Mesenchymal stem cell (in vitro differentiated cells and primary cell): ENCODE measurements around the gene CNTLN.

Source experiments
- DNase-seq: peaks from one replicate; pipeline ENCODE4 v3.0.0-alpha.2; 2013
- H2AFZ ChIP-seq: one replicate; pipeline ENCODE4 v1.6.1; 2013; ENCODE audit warnings: low read depth, mild to moderate bottlenecking, control low read depth, inconsistent platforms, low read length, moderate library complexity
- H2AK5ac ChIP-seq: 2 replicates; pipeline ENCODE4 v1.6.1; 2013; ENCODE audit warnings: low read length, moderate library complexity, mild to moderate bottlenecking, inconsistent platforms; ENCODE audit not compliant: severe bottlenecking
- H2BK120ac ChIP-seq: one replicate; pipeline ENCODE4 v1.6.1; 2013; ENCODE audit warnings: low read depth, mild to moderate bottlenecking, inconsistent platforms, low read length, moderate library complexity
- H2BK12ac ChIP-seq, 2 experiments: one replicate each; pipeline ENCODE4 v1.6.1; 2013; ENCODE audit warnings: inconsistent platforms in 2 of 2, low read length in 2 of 2, mild to moderate bottlenecking in 2 of 2, moderate library complexity in 2 of 2, control low read depth in 1 of 2
- H2BK15ac ChIP-seq: one replicate; pipeline ENCODE4 v1.6.1; 2013; ENCODE audit warnings: mild to moderate bottlenecking, low read depth, inconsistent platforms; ENCODE audit not compliant: poor library complexity, severe bottlenecking
- H2BK5ac ChIP-seq: 2 replicates; pipeline ENCODE4 v1.6.1; 2013; ENCODE audit warnings: low read depth, mild to moderate bottlenecking, low read length, control low read depth, inconsistent platforms; ENCODE audit not compliant: poor library complexity, severe bottlenecking
- H3K14ac ChIP-seq, 2 experiments: one replicate each; pipeline ENCODE4 v1.6.1; 2013; ENCODE audit warnings: inconsistent platforms in 2 of 2, low read length in 2 of 2, control low read depth in 1 of 2, mild to moderate bottlenecking in 1 of 2, moderate library complexity in 1 of 2
- H3K18ac ChIP-seq, 2 experiments: one replicate each; pipeline ENCODE4 v1.6.1; 2013; ENCODE audit warnings: inconsistent platforms in 2 of 2, low read length in 2 of 2, control low read depth in 1 of 2, low read depth in 1 of 2, mild to moderate bottlenecking in 1 of 2
- H3K23ac ChIP-seq, 2 experiments: one replicate each; pipeline ENCODE4 v1.6.1; 2013; ENCODE audit warnings: inconsistent platforms in 2 of 2, low read length in 2 of 2, mild to moderate bottlenecking in 2 of 2, moderate library complexity in 2 of 2, control low read depth in 1 of 2
- H3K27ac ChIP-seq: 2 replicates; pipeline ENCODE4 v1.5.1; 2013; ENCODE audit warnings: mild to moderate bottlenecking, moderate library complexity, low read length, control low read depth, inconsistent platforms; ENCODE audit not compliant: poor library complexity, severe bottlenecking
- H3K27me3 ChIP-seq, 2 experiments: 2 replicates each; pipeline versions ENCODE4 v1.6.1 to v1.7.0; 2013; ENCODE audit warnings: low read length in 2 of 2, mild to moderate bottlenecking in 2 of 2, moderate library complexity in 2 of 2, control low read depth in 1 of 2, inconsistent platforms in 1 of 2; ENCODE audit not compliant: control insufficient read depth in 1 of 2, insufficient read depth in 1 of 2
- H3K36me3 ChIP-seq, 2 experiments: 2 replicates each; pipeline versions ENCODE4 v1.6.1 to v1.7.0; 2013; ENCODE audit warnings: low read length in 2 of 2, control low read depth in 1 of 2, inconsistent platforms in 1 of 2, low read depth in 1 of 2, mild to moderate bottlenecking in 1 of 2; ENCODE audit not compliant: insufficient read depth in 2 of 2, control insufficient read depth in 1 of 2
- H3K4ac ChIP-seq, 2 experiments: one replicate each; pipeline ENCODE4 v1.6.1; 2013; ENCODE audit warnings: inconsistent platforms in 2 of 2, low read length in 2 of 2, mild to moderate bottlenecking in 2 of 2, moderate library complexity in 2 of 2, control low read depth in 1 of 2, low read depth in 1 of 2
- H3K4me1 ChIP-seq: 2 replicates; pipeline ENCODE4 v1.6.1; 2013; ENCODE audit warnings: low read depth, low read length, control low read depth; ENCODE audit not compliant: control insufficient read depth, insufficient read depth
- H3K4me2 ChIP-seq: 2 replicates; pipeline ENCODE4 v1.6.1; 2013; ENCODE audit warnings: low read length, mild to moderate bottlenecking, inconsistent platforms; ENCODE audit not compliant: poor library complexity, severe bottlenecking
- H3K4me3 ChIP-seq, 2 experiments: 2 replicates each; pipeline versions ENCODE4 v1.5.1 to v1.7.0; 2013; ENCODE audit warnings: low read length in 2 of 2, mild to moderate bottlenecking in 2 of 2, control low read depth in 1 of 2, low read depth in 1 of 2; ENCODE audit not compliant: insufficient read depth in 1 of 2
- H3K79me1 ChIP-seq: replicated peaks from 2 replicates; pipeline ENCODE4 v1.6.1; 2013; ENCODE audit warnings: mild to moderate bottlenecking, control low read depth, low read length, inconsistent platforms; ENCODE audit not compliant: poor library complexity, severe bottlenecking
- H3K9ac ChIP-seq: 2 replicates; pipeline ENCODE4 v1.7.0; 2013; ENCODE audit warnings: mild to moderate bottlenecking, low read length, moderate library complexity
- H3K9me3 ChIP-seq: 2 replicates; pipeline ENCODE4 v1.7.0; 2013; ENCODE audit warnings: mild to moderate bottlenecking, low read length; ENCODE audit not compliant: control insufficient read depth
- H4K8ac ChIP-seq: one replicate; pipeline ENCODE4 v1.6.1; 2013; ENCODE audit warnings: inconsistent platforms, mild to moderate bottlenecking, low read length, moderate library complexity
- H4K91ac ChIP-seq: one replicate; pipeline ENCODE4 v1.6.1; 2013; ENCODE audit warnings: mild to moderate bottlenecking, low read length, inconsistent platforms
- WGBS: methylation state at CpG from one replicate; pipeline ENCODE4 v1.1.7; 2013; ENCODE audit warnings: mixed read lengths; 5-methylcytosine and 5-hydroxymethylcytosine counted together

CNTLN gene

DNA sequence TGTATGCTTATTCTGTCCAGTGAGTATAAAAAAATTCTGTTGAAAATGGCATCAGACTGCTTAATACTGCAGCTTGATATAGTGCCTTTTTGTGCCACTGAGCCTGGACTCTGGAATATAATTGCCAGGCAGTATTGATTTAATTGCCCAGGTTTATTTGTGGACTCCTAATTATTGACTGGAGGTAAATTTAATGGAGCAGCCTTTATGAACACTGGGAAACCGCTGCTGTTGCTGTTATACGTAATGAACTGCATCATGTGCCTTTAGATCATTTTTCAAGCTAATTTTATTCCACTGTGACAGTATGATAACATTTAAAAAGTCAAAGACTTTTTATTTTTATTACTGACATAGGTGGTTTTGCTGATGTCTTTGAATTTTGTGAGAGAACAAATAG is 353.8 kb downstream of the CNTLN start:
- Histone ChIP-seq H2BK12ac (no peak overlapping the region), H3K27ac (no peak overlapping the region), H3K27me3 (no peaks in the 10 kb centered on the region), H3K36me3 (peaks cover 0 to 20% of the 10 kb centered on the region in 2 experiments), H4K91ac (no peak overlapping the region), H2BK5ac (no peak overlapping the region), H2AFZ (no peak overlapping the region), H3K14ac (no peak overlapping the region), H2BK15ac (no peak overlapping the region), H3K79me1 (no peaks in the 10 kb centered on the region), H4K8ac (no peak overlapping the region), H3K4me1 (no peaks in the 10 kb centered on the region), H2BK120ac (no peak overlapping the region), H2AK5ac (no peak overlapping the region), H3K23ac (no peak overlapping the region), H3K18ac (no peak overlapping the region), H3K9me3 (no peaks in the 10 kb centered on the region), H3K4me2 (no peak overlapping the region), H3K4me3 (no peak overlapping the region), H3K4ac (no peak overlapping the region), H3K9ac (no peak overlapping the region)
- no peak for DNase-seq
- WGBS, result no CpG with 5 or more reads among the region's 2 CpGs

DNA sequence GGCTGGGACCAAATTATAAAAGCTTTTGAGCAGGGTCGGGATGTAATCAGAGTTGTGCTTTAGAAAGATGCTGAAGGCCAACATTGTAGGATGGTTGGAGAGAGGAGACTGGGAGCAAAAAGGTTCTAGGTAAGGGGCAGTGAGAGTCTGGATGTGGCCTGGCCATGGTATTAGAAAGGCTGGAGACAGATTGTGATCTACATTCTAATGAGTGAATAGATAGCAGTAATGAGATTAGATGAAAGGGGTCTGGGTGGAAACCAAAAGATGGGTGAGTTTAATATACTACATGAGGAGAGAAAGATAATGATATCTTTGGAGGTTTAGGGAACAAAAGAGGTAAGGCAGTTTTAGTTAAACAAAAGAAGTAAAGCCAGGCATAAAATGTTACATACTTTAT is 355.3 kb downstream of the CNTLN start:
- Histone ChIP-seq H2BK120ac (no peak overlapping the region), H2AFZ (no peak overlapping the region), H4K91ac (no peak overlapping the region), H3K4me2 (no peak overlapping the region), H3K27me3 (no peaks in the 10 kb centered on the region), H3K36me3 (peaks cover 0 to 17% of the 10 kb centered on the region in 2 experiments), H3K4me1 (no peaks in the 10 kb centered on the region), H3K9ac (no peak overlapping the region), H3K9me3 (no peaks in the 10 kb centered on the region), H2BK15ac (no peak overlapping the region), H4K8ac (no peak overlapping the region), H3K4ac (no peak overlapping the region), H3K4me3 (no peak overlapping the region), H3K23ac (no peak overlapping the region), H3K14ac (no peak overlapping the region), H2BK5ac (no peak overlapping the region), H2BK12ac (no peak overlapping the region), H3K18ac (no peak overlapping the region), H2AK5ac (no peak overlapping the region), H3K79me1 (no peaks in the 10 kb centered on the region), H3K27ac (no peak overlapping the region)
- whole genome bisulfite sequencing, result 94% methylated on average over 1 of the region's 1 CpG
- DNase-seq, result no peak

DNA sequence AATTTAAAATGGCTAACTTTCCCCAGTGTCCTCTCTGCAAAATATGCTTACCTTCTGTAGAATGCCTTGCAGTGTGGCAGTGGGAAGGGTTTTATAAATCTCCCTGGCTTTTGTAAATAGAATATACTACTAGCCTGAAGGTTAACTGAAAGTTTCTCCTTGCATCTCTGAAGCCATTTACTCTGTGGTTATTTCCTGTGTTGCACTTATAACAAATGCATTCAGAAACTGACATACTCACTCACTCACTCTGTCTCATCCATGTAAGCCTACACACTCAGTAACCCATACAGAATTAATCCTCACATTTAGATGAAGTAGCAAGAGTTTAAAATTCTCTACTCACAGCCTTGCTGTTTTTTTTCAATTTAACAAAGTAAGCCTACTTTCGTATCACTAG is 356.9 kb downstream of the CNTLN start:
- H3K9ac ChIP-seq, result no peak overlapping the region
- no peak overlapping the region for H3K4ac ChIP-seq
- peaks cover 0 to 24% of the 10 kb centered on the region in 2 experiments for H3K36me3 ChIP-seq
- no peaks in the 10 kb centered on the region for H3K4me1 ChIP-seq
- no peak overlapping the region for H2BK5ac ChIP-seq
- no peak overlapping the region for H2BK120ac ChIP-seq
- no peak overlapping the region for H3K27ac ChIP-seq
- H4K91ac ChIP-seq, result no peak overlapping the region
- no CpG with 5 or more reads among the region's 1 CpG for WGBS
- no peak overlapping the region for H3K18ac ChIP-seq
- H4K8ac ChIP-seq, result no peak overlapping the region
- no peaks in the 10 kb centered on the region for H3K9me3 ChIP-seq
- H3K14ac ChIP-seq, result no peak overlapping the region
- DNase-seq, result no peak
- no peak overlapping the region for H2AFZ ChIP-seq
- no peaks in the 10 kb centered on the region for H3K79me1 ChIP-seq
- no peaks in the 10 kb centered on the region for H3K27me3 ChIP-seq
- H3K4me3 ChIP-seq, result no peak overlapping the region
- no peak overlapping the region for H2BK12ac ChIP-seq
- no peak overlapping the region for H3K4me2 ChIP-seq
- H3K23ac ChIP-seq, result no peak overlapping the region
- no peak overlapping the region for H2AK5ac ChIP-seq
- no peak overlapping the region for H2BK15ac ChIP-seq

DNA sequence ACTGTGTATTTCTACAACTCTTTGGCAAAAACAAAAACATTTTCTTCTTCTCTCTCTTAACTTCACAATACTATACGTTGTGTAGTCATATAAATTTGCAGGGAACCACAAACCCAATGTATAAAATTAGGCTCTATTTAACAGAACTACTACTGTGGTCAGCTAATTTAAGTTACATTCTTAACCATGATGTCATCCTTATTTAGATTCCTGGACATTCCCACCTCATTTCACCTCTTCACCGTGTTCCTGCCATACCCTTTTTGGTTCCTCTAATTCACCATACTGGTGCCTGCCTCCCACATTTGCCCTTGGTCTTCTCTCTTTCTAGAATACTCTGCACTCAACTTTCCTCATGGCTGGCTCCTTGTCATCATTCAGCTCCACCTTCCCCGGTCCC is 368.4 kb downstream of the CNTLN start:
- H3K79me1 ChIP-seq, result no peaks in the 10 kb centered on the region
- 97% methylated on average over 3 of the region's 3 CpGs for WGBS

More for the DNA sequence above, 368.4 kb downstream of the CNTLN start:
- no peaks in the 10 kb centered on the region for H3K27me3 ChIP-seq
- no peaks in the 10 kb centered on the region for H3K9me3 ChIP-seq
- H3K4me1 ChIP-seq, result no peaks in the 10 kb centered on the region
- no peak overlapping the region for H2AK5ac ChIP-seq
- H4K91ac ChIP-seq, result no peak overlapping the region
- H3K4me2 ChIP-seq, result no peak overlapping the region
- H3K4me3 ChIP-seq, result no peak overlapping the region
- no peak overlapping the region for H3K4ac ChIP-seq
- no peak overlapping the region for H2BK15ac ChIP-seq
- no peak overlapping the region for H3K9ac ChIP-seq
- peaks cover 0 to 6% of the 10 kb centered on the region in 2 experiments for H3K36me3 ChIP-seq
- no peak overlapping the region for H2BK12ac ChIP-seq
- no peak overlapping the region for H3K23ac ChIP-seq
- H3K14ac ChIP-seq, result no peak overlapping the region
- no peak for DNase-seq
- no peak overlapping the region for H2BK120ac ChIP-seq
- no peak overlapping the region for H4K8ac ChIP-seq
- no peak overlapping the region for H2BK5ac ChIP-seq
- H3K18ac ChIP-seq, result no peak overlapping the region
- no peak overlapping the region for H2AFZ ChIP-seq
- no peak overlapping the region for H3K27ac ChIP-seq
